Measurements from ENCODE around the gene KLK1.
"Not testable (repeated sequence)": the region's sequence is repeated elsewhere in the genome, so short reads cannot be mapped to it uniquely, and the experiment has no call there.

Gene KLK1

DNA sequence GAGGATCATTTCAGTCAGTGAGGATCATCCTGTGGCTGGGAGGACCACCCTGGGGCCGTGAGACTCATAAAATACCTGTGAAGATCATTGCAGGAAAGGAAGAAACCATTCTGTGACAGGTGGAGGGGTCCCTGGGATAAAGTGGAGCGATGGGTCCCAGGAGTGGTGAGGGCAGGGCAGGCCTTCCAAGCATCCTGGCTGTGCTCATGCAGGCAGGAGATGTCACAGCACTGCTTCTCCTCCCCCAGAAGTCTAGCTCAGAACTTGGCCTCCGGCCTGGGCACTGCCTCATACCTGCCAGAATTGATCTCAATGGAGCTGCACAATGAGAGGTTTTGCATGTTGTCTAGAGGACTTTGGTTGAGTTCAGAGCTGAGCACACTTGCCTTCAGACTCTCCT lies 11.1 kb downstream of the KLK1 start:
- no peak for DNase-seq

DNA sequence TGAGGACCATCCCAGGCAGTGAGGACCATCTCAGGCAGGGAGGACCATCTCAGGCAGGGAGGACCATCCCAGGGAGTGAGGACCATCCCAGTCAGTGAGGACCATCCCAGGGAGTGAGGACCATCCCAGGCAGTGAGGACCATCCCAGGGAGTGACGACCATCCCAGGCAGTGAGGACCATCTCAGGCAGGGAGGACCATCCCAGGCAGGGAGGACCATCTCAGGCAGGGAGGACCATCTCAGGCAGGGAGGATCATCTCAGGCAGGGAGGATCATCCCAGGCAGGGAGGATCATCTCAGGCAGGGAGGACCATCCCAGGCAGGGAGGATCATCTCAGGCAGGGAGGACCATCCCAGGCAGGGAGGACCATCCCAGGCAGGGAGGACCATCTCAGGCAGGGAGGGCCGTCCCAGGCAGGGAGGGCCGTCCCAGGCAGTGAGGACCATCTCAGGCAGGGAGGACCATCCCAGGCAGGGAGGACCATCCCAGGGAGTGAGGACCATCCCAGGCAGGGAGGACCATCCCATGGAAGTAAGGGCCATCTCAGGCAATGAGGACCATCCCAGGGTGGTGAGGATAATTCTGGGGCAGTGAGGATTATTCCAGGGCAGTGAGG lies 11.9 kb downstream of the KLK1 start:
- not testable (repeated sequence) for DNase-seq

DNA sequence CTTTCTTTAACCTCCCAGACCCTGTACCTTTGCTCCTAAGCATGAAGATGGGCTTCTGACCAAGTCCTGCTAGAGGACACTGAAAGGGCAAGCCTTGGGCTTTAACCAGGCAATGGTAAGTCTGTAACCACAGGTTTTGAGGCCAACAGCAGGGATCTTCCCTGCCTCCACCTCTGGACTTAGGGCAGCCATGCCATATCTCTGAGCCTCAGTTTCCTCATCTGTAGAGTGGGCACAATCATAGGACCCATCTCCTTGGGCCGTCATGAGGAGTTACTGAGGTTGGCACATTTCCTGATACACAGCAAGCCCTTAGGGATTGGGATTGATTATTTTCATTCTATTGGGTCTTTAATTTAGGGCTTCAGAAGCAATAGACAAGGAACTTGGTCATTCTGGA lies 14.7 kb downstream of the KLK1 start:
- no peak for DNase-seq

DNA sequence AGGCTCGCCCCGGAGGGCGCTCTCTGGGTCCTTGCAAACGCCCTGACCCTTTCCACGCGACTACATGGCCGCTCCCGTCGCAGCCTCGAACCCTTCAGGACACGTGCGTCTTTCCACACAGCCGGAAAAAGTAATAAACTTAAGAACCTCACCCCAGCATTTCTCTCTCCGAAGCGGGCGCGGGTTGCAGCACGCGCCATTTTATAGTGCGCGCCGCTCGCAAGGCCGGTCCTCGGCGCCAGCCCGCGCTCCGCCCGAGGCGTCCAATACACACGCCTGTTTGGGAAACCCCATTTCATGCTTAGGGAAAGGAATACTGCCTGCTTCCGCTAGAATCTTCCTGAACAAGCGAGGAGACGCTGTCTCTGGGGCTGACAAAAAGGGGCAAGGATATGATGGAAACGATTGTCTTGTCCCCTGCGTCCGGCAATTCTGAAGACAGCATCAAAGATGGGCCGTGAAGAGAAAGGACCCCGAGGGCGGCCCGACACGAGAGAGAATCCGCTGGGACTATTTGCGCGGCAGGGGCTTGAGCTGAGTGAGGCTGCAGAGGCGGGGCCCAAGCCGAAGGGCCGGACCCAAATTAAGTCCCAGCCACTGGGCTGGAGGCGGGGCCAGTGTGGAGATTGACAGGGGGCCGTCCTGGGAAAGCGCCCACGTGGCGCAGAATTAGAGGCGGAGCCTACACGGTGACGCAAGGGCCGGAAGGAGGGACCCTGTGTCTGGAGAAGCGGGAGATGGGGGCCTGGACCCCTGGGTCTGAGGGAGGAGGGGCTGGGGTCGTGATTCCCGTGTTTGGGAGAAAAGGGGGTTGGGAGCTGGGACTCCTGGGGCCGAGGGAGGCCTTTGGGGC lies 18.9 kb downstream of the KLK1 start:
- DNase-seq, result peak; percentile 99

DNA sequence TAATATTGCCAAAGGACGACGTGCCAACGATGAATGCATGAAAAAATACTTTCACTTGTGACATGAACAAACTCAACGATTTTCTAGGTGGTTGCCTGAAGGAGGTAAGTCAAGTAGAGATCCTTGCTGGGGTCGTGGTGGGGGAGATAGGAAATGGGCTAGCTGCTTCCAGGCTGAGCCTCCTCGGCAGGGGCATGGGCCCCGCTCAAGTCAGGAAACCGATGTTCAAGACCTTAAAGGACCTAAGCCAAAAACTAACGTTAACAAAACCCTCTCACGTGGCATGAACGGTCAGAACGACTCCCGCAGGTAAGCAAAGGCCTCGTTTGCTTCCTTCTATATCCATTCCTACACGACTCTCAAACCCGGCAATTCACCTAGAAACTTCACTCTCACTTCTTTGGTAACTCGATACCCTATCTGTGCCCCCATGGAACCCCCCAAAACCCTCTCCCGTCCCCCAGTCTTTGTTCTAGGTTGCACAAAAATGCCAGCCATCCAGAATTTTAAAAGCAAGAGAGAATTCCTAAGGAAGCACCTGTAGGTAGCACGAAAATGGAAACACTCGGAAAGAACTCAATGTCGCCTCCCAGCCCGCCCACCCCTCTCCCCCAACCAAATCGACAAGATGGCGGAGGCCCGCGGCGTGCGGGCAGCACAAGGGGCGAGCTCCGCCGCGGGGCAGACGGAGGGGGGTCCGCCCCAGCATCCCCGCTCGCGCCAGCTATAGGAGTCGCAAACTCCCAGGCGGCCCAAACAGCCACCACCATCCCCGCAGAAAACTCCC lies 19.8 kb downstream of the KLK1 start:
- peak; percentile 64 for DNase-seq

DNA sequence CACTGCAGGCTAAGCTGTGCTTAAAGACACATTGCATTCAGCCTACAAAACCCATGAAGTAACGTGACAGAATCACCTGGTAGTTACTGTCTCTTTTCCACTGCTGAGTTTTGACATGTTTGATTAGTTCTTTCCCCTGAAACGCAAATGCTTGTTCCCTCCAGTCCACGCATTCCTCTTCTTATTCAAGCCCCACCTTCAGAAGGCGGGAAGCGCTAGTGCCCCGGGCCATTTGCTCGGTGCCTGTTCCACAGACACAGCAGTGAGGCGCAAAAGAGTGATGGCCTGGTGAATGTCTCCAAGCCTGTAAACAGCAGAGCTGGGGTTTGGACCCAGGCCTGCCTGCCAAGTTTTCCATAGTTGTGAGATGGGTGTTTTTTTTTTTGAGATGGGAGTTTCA lies 22.5 kb downstream of the KLK1 start:
- DNase-seq, result no peak

DNA sequence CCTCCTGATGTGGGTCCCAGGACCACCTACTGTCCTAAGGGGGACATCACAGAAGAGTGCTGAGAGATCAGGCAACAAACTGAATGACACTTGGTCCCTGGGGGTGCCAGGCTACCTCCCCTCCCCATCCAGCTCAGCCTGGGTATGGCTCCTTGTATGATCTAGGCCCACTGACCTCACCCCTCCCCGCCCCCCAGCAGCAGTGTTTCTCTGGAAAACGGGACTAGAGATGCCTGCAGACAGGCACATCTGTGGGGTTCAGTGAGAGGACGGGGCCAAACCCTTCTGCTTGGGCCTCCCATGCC lies 24.1 kb downstream of the KLK1 start:
- no peak for DNase-seq

DNA sequence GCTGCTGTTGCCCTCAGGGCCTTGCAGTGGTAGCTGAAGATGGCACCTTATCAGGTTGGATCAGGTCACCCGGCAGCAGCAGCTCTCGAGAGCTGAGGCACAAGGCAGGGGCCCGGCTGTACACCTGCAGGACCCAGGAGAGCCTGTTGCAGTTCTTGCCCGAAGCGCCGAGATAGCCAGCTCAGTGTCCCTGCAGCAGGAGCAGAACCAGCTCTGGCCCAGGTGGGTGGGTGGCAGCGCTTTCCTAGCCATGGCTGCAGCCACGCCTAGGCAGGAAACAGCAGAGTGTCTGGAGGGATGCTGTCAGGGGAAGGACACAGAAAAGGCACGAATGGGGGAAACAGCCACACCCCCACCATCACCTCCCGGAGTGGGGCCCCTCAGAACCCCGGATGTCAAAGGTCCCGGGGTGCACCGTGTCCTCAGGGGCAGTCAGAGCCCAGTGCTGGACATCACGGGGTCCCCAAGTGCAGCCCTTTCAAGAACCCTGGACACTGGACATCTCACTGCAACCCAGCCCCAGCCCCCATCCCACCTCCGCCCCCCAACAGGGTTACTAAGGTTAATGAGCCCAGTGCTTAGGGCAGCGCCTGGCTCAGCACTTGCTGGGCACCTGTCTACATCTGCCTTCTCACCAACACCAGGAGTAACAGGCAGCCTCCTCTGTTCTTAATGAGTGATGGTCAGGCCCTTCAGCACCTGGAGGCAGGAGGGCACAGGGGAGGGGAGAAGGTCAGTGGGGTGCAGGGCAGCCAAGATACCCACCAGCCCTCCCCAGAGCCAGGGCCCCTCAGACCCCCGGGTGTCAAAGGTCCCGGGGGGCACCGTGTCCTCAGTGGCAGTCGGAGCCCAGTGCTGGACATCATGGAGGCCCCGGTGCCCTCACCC lies 24.7 kb downstream of the KLK1 start:
- DNase-seq, result no peak

DNA sequence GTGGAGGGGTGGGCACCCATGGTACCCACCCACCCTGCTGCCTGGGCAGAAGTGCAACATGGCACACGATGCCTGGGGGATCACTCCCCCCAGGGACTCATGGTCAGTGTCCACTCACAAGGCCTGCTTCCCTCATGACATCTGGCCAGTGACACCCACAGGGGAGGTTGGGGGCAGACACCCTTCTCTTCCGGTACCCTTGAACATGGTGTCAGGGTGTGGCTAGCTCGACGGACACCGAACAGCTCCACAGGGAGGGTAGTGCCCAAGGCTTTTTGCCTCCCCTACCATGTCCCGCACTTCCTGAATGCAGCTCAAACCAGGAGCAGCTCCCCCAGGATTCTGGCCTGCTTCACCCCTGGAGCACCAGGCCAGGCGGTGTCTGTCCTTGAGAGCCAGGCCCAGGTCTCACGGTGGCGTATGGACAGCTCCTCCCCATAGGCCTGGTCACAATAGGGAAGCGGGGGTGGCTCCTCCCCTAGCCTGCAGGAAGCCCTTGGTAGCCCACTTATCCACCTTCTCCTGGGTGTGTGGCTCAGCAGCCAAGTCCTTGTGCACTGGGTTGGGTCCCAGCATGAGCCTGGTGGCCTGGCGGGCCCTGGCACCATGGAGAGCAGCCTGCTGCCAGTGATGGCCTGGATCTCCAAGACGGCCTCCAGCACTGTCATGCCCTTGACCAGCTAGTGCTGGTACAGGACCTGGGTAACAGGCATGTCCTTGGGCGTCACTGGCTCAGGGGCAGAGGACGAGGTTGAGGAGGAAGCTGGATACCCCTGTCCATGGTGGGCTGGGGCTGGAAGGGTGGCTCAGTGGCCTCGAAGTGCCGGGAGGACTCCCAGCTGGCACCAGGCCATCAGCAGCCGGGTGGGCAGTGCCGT lies 25.6 kb downstream of the KLK1 start:
- no peak for DNase-seq

DNA sequence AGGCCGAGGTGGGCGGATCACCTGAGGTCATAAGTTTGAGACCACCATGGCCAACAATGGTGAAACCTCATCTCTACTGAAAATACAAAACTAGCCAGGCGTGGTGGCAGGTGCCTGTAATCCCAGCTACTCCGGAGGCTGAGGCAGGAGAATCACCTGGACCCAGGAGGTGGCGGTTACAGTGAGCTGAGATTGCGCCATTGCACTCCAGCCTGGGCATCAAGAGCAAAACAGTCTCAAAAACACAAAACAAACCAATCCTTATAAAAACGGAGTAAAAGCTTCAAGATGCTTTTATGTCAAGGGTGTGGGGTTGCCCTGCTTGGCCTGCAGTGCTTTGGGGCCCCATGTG lies 26.2 kb downstream of the KLK1 start:
- no peak for DNase-seq

DNA sequence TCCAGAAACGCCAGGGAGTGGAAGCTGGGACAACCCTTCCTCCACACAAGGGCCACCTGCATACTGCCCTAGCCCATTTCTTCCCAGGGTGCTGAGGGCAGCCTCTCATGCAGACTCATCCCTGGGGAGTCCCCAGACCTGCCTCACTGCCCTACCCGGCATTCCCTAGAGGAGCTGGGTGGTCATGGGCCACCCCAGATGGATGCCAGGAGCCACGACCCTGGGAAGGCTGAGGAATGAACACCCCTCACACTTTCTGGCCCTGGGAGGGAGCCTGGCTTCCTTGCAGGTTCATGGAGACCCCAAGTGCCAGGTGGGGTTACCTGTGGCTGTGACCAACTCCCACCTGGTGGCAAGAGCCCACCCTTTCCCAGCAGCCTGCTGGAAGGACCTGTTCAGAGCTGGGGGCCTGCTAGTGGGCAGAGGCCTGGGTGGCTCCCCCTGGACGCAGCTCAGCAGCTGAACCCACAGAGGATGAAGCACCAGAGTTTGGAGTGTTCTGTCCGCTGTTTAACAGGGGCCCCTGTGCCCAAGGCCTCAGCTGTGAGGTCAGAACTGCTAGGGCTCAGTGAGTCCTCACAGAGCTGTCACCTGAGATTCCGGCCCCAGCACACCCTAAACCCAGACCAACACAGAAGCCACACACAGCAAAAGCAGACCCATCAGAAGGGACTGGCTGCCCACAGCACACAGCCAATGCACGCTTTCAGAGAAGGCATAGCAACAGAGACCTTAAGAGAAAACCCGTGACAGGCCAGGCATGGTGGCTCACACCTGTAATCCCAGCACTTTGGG lies 26.8 kb downstream of the KLK1 start:
- DNase-seq, result no peak

DNA sequence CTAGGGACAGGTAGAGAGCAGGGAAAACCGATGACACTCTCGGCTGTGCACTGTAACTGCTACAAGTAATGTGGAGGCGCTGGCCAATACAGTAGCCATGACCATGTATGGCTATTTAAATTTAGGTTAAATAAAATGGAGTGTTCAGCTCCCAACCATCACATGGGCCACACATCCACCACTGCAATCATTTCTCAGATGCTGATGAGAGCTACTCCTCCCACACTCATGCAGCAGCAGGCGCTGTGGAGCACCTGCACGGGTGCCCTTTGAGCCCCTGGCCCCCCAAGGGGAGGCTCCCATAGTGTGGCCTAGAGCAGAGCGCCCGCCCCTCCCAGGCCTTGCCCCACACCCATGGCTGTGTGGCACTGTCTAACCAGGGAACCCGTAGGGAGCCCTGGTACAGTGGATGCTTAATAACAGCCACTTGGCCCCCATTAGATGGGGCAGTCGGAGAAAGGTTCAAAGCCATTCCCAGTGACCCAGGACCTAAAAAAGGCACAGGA lies 27.4 kb downstream of the KLK1 start:
- no peak for DNase-seq

DNA sequence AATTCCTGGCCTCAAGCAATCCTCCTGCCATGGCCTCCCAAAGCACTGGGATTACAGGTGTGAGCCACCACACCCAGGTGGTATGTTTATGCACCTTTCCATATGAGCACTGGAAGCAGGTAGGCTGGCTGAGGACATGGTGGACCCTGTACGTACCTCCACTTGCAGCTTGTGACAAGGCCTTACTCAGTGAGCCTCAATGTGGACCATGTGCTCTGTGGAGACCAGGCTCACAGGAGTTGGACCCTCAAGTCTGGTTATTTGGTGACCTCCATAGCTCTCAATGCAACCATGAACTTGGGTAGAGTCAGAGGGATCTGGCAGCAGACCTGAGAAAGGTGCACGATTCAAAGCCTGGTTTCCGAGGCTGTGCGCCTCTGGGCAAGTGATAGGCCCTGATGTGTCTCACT lies 27.9 kb downstream of the KLK1 start:
- no peak for DNase-seq

DNA sequence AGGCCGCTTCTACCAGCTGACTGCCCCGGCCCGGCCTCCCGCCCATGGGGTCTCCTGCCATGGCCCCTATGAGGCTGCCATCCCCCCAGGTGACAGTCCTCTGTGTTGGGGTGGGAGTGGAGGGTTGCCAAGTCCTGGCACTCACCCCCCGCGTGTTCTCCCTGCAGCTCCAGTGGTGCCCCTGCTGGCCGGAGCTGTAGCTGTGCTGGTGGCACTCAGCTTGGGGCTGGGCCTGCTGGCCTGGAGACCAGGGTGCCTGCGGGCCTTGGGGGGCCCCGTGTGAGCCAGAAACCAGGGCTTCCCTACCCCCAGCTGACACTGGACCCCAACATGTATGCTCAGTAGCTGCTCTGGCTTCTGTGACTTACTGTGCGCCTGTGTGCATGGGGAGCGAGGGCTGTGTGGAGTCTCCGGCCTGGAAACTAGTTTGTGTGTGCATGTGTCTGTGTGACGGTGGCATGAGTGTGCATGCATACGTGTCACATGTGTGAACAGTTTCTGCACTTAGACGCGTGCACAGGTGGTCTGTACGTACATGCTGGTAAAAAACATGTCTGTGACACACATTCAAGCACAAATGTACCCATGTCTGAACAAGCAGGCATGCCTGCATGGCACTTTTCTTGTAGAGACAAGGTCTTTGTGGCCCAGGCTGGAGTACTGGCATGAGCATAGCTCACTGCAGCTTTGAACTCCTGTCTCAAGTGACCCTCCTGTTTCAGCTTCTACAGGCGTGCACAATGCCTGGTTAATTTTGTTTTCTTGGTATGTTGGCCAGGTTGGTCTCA lies 28.5 kb downstream of the KLK1 start:
- no peak for DNase-seq

DNA sequence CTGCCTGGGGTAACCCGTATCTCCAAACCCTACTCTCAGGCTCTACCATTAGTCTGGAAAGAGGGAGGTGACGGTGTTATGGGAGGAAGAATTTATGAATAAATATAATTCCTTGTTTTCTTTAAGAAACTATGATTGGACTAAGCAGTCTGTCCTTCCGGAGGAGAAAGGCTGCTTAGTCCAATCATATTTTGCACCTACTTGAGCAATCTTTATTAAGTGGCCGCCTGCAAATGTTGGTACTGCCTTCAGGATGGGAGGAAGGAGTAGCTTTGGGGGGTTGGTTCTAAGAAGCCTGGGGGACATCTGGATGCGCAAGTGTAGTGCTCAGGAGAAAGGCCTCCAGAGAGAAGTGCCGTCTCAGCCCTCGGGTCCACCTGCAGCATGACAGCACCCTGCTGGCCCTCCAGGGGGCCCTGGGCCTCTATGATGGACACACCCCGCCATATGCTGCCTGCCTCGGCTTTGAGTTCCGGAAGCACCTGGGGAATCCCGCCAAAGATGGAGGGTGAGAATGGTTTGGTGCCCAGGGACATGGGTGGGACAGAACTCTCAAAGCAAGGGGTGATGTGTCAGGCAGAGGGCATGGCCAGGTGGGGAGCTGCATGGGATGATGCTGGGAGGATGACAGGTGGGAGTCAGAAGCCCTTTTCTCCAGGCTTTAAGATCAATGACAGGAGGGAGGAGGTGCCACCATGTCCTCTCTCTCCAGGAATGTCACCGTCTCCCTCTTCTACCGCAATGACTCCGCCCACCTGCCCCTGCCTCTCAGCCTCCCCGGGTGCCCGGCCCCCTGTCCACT lies 29.3 kb downstream of the KLK1 start:
- DNase-seq, result no peak

DNA sequence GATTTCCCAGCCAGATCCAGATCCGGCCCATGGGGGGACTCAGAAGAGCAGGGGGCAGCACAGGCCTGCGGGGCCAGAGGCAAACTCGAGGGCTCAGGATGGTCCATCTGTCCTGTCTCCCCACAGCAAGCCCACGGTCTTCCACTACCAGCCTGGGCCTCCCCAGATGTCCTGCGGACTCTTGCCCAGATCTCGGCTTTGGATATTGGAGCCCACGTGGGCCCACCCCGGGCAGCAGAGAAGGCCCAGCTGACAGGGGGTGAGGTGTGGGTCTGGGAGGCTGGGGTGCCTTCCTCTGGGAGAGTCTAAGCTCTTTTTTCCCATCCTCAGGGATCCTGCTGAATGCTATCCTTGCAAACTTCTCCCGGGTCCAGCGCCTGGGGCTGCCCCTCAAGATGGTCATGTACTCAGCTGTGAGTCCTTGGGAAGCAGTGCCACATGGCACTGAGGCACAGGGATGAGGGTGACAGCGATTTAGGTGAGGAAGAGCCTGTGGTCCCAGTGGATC lies 30.0 kb downstream of the KLK1 start:
- no peak for DNase-seq

DNA sequence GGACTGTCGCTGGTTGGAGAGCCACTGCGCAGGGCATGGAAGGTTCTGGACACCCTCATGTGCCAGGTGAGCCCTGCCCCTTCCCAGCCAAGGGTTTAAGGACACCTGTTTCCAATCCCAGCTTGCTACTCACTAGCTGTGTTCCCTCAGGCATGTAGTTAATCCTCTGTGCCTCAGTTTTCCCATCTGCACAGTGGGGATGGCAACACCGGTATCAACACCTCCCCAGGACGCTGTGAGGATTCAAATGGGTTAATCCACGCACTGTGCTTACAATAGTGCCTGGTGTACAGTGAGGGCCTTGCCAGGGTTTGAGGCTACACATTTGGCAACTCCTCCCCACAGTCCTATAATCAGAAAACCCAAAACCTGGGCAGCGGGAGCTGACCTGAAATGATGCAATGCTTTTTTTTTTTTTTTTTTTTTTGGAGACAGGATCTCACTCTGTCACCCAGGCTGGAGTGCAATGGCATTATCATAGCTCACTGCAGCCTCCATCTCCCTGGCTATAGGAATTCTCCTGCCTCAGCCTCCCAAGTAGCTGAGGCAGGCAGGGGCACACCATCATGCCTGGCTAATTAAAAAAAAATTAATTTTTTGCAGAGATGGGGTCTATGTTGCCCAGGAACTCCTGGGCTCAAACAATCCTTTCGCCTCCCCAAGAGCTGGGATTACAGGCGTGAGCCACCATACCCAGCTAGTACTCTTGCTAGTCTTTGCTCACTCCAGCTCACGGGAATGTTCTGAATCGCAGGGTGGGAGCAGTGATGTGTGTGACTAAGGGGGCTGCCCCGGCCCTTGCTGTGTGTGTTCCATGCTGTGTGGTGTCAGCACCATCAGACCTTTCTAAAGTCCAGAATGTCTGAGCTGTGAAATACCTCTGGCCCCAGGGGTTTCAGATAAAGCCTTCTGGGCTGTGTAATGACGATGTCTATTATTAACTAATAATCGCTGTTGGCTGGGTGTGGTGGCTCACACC lies 31.0 kb downstream of the KLK1 start:
- DNase-seq, result no peak

Data from NCI-H748 treated with DMSO at 0.1 percent for 48 hours (cell line).